T-helper 1 cell (primary cell): ENCODE results near the gene CUEDC1.
"Not testable (repeated sequence)": the region's sequence is repeated elsewhere in the genome, so short reads cannot be mapped to it uniquely, and the experiment has no call there.

ENCODE experiments used
- DNase-seq, 5 donors: peaks; one replicate each; pipeline ENCODE4 v3.0.0-alpha.2; 2012 to 2020

CUEDC1 gene

DNA sequence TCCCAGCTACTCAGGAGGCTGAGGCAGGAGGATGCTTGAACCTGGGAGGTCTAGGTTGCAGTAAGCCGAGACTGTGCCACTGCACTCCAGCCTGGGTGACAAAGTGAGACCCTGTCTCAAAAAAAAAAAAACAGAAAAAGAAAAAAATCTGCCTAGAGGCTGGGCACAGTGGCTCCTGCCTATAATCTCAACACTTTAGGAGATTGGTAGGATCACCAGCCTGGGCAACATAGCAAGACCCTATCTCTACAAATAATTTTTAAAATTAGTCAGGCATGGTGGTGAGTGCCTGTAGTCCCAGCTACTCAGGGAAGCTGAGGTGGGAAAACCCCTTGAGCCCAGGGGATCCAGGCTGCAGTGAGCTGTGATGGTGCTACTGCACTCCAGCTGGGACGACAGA lies 17.7 kb downstream of the CUEDC1 start:
- DNase-seq: no peak

DNA sequence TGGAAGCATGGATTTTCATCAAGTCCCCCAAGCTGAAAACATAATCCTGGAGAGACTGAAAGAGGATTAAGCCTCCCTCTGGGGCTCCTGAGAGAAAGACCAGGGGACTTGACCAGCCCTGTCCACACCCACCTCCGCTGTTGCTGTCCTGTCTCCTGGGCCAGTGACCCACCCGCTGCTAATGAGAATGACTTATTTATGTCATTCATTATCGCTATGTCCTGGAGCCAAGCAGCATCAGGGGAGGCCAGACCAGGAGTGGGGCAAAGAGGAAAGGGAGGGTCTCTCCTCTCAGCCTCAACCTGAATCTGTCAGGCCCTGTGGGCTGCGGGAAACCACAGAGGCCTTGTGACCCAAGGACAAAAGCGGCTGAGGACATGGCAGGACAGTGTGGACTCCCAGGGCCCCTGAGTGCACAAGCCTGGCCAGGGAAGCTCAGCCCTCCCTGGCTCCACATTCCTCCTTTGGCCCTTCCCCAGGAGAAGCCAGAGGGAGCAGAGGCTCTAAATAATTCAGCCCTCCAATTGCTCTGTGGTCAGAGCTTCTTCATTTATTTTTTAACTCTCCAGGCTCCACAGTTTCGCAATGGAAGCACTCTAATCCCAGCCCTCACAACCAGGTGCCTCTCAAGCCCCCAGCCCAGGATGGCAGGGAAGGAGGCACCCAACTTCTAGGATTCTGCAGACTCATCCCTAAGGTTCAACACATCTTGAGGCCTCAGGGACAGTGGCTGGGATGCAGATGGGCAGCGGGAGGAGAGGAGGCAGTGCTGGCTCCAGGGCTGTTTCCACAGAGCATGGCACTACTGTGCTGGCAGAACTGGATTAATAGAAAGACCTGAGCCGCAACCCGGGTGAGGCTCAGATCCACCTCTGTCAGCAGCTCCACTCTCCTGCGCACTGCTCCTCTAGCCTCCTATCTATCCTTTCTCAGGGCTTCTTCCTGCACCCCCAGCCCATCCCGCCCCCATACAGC lies 19.1 kb downstream of the CUEDC1 start:
- no peak for DNase-seq

DNA sequence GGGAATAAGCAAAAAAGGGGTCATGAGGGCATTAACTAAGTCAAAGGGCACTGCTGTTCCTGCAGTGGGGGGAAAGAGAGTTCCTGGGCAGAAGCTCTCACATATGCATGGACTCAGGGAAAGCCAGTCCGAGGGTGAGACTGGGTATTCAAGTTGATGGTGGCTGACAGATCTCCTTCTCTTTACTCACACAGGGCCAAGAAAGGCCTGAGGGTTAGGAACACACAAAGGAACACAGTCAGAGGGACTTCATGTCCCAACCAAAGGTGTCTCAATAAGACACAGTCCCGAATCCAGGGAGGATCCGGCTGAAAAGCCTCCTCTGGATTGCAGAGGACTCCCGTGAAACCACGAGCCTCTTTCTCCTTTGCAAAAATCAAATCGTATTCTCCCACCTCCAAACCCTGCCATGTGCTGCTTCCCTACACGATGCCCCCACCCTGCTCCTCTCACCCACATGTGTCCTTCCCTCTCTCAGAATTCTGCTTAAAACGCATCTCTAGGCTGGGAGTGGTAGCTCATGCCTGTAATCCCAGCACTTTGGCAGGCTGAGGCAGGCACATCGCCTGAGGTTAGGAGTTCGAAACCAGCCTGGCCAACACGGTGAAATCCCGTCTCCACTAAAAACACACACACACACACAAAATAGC lies 23.6 kb downstream of the CUEDC1 start:
- DNase-seq: no peak

DNA sequence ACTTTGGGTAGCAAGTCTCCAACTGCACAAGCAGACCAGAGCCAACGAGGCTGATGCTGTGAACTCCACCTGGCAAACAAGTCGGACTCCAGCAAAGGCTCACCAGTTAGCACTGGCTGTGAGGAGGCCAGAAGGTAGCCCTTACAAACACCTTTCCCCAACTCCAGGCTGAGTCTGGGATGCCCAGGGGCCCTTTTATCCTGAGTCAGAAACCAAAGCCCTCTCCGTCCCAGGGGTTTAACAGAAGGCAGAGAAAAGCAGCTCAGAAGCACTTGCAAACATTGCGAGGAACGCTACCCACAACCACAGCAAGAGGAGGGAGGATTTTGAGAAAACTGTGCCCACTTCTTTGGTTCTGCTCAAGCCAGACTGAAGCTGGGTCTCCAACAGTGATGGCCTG lies 25.0 kb downstream of the CUEDC1 start:
- DNase-seq: no peak

DNA sequence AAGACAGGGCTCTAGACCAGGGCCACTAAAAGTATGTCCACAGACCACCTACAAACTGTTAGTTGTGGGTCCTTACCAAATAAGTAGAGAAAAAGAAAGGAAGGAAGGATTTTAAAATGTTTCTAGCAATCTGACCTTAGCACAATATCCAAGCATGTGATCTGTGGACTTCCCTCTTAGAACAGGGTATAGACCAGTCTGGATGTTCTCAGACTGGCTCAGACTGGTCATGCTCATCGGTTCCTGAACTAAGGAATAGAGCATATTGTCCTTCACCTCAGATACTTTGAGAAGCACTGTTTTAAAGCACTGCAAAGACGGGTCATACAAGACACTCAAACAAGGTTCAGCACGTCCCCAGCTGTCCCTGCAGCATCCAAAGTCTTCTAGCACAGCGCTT lies 25.8 kb downstream of the CUEDC1 start:
- DNase-seq: no peak

DNA sequence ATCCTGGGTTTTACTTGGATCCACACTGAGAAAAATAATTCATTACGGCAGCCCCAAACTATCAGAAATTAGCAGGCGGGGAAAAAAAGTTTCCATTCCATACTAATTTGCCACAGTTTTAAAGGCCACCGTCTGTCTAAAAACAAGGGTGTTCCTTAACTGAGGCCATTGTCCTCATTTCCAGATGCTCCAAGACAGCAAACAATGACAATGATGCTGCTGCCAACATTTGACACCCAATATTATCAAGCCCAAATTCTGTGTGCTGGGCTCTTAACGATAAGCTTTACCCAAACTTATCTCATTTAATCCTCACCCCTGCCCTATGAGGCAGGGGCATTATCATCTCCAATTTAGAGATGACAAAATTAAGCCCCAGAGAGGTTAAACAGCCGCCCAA lies 26.3 kb downstream of the CUEDC1 start:
- DNase-seq: no peak

DNA sequence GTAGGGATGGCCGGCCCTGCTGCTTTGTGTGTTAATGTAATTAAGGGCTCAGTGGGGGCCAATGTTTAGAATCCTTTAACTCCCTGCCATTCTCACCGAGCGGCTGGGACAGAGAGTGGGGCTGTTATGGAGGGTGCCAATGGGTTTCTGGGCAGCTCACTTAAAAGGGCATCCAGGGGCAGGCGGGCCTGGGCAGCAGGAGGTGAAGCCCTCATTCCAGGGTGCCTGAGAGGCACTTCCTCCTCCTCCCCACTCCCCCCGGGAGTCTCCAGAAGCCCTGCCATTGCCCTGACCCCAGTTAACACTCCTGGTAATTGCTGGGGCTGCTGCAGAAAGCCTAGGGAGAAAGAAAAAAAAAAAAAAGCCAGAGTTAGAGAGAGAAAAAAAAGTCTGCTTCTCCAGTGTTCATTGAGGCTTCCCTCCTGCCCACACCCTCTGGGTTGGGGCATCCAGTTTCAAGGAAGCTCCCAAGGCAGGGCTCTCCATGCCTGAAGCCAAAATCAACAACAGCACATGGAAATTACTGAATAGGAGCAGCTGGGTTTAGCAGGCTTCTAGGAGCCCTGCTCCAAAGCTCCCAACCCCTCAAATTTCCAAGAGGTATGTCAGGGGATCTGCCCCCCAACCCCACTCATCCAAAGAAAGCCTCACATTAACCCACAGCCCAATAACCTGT lies 28.0 kb downstream of the CUEDC1 start:
- no peak for DNase-seq

DNA sequence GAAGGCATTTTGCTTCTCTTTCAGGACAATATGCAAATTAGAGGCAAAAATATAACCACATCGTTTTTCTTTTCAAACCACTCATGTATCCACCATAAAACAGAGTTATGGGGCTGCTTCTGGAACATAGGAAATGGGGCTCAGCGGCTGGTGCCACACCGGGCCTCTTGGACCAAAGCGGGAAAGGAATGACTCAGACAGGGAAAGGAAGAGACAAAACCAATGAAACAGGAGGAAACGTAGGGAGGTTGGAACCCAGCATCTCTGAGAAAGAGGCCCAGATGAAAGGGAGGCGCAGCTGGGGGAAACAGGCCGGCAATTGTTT lies 28.5 kb downstream of the CUEDC1 start:
- DNase-seq: no peak

DNA sequence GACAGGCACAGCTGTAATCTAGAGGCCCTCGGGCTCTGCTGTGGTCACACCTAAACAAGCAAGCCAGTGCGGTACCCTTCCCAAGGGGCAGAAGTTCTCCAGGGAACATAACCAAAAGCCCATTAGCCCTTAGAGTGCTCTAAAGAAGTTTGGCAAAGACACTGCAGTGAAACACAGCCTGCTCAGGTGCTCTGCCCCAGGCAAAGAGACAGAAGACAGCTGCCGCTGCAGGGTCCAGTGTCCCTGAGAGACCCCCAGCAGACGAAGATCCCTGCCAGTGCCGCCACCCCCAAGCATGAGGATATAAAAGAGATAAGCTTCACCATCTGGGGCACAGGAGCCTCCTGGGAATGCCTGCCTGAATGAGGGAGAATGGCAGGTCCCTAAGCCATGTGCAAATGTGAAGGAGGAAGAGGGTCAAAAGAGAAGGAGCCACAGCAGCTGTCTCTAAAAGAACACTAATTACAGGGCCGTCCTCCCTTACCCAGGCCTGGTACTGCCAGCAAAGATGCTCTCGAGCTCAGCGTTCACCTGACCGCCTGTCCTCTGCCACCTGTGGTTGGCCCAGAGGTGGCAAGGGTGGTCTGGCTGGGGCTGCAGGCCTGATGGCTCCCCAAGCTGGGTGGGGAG lies 29.7 kb downstream of the CUEDC1 start:
- DNase-seq: no peak

DNA sequence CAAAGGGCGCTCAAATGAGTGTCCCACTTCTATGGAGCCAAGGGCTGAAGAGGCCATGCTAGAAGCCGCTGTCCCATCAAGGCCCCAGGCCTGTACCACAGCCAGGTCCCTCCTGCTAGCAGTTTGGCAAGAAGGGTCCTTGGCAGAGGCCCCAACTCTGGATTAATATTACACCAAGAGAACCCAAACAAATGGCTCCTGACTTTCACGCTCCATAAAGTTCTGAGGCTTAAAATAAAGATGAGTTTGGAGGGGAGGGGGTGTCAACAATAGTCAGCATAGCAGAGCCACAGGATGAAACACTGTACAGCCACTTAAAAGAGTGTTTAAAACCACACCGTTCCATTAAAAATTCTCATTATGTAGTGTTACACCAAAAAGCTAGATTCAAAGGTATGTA lies 30.5 kb downstream of the CUEDC1 start:
- no peak for DNase-seq

DNA sequence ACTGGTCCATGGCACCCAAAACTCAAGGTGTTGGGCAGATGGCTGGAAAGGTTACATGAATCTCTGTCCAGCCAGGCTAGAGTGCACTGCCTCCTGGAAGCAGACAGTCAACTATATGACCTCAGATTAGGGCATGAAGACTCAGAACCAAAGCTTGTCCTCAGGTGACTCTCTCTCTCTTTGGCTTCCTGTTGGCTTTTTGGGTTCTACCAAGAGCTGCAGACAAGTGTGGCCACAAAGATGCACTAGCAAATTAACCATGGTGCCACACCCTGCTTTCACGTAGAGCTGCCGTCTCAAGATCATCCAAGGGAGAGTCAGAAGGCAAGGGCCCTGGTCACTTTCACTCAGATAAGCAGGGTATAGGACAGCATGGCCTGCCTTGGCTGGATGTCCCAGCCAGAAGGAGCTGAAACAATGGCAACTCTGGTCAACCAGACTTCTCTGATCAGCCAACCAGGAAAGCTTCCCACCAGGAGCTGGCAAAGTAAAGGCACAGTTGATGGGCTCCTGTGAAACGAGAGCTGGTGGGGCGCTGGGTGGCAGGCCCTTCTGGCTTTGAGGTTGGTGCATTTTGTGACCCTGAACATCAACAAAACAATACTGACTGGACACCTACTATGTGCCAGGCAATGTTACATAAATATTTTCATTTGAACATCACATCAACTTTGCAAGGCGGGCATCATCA lies 31.9 kb downstream of the CUEDC1 start:
- no peak for DNase-seq

DNA sequence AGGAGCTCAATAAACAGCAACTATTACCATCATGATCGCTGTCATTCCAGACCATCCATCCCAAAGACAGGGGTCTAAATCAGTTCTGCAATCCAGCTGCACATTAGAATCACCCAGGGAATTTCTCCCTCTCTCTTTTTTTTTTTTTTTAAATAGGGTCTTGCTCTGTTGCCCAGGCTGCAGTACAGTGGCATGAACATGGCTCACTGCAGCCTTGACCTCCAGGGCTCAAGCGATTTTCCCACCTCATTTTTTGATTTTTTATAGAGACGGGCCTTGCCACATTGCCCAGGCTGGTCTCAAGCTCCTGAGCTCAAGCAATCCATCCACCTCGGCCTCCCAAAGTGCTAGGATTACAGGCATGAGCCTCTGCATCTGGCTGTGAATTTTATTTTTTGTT lies 32.5 kb downstream of the CUEDC1 start:
- not testable (repeated sequence) for DNase-seq

DNA sequence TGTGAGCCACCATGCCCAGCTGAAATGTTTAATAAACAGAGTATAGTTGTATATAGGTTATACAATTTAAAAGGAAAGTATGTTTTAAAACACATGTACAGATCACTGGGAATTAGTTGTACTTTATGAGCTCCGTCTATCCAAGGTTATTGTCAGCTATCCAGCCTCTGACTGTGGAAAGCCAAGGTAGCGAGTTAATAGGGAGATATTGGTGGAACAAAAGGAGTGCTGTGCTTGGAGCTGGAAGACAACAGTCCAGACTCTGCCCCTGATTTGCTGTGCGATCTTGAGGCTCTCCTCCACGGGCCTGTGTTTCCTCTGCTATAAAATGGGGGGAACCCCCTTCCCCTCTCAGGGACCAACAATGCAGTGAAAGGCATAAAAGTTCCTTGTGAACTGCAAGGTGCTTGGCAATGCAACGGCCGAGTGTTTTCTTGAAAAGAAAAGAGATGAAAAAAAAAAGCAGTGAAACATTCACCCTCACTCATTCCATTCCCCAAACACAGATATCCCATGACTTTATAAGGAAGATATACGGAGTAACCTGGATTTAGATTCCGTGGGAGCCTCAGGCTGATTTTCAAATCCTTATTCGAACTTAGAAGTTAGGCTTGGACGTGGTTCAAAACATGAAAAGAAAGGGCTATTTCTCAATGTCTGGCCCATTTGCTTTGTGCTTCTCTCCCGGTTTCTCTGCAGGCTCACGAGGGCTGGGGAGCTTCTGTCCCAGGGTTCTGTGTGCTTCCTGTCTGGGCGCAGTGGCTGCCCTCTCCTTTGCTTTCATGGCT lies 34.1 kb downstream of the CUEDC1 start:
- no peak for DNase-seq

DNA sequence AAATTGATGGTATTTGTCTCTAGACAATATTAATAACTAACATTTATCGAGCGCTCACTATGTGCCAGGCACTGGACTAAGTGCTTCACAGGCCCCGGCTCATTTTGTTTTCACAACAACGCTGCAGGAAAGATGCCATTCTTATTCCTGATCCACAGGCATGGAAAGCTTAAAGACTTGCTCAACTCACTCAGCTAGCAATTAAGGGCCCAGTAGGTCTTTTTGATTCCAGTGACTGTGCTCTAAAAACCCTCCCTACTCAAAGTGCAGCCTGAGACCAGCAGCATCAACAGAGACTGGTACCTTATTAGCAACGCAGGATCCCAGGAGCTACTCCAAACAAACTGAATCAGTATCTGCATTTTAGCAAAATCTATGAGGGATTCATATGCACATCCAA lies 35.3 kb downstream of the CUEDC1 start:
- DNase-seq: no peak

DNA sequence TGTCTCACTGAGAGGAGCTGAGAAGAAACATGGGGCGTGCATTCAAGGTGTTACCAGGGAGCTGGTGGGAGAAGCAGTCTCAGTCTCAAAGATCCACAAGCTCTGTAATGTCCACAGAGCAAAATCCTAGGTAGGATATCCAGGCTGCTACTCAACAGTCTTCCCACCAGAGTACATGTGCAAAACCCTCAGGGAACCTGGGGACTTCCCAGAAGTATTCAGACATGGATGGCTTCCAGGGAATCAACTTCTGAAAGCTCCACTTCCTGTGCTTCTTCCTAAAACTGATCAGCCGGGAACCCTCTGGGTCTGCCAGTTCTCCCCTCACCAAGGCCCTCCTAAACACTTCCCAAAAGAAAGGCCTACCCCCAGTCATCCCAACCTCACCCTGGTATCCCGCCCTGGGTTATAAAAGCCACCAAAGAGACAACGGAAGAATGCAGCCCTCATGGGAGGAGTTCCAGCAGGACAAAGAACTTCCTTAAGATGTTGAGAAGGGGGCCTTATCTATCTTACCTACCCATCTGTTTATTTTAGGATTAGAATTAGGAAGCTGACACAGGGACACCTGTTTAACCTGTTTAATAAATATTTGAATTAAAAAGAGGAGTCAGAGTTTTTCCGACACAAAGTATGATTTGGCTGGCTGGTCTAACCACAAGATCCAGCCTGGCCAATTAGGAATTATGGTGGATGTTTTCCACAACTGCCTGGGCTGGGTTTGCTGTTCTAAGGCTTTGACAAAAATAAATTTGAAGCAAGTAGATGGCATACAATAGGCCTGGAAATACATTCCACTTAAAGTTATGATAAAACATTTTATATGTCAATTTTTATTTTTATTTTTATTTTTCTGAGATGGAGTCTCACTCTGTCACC lies 37.0 kb downstream of the CUEDC1 start:
- DNase-seq: no peak

DNA sequence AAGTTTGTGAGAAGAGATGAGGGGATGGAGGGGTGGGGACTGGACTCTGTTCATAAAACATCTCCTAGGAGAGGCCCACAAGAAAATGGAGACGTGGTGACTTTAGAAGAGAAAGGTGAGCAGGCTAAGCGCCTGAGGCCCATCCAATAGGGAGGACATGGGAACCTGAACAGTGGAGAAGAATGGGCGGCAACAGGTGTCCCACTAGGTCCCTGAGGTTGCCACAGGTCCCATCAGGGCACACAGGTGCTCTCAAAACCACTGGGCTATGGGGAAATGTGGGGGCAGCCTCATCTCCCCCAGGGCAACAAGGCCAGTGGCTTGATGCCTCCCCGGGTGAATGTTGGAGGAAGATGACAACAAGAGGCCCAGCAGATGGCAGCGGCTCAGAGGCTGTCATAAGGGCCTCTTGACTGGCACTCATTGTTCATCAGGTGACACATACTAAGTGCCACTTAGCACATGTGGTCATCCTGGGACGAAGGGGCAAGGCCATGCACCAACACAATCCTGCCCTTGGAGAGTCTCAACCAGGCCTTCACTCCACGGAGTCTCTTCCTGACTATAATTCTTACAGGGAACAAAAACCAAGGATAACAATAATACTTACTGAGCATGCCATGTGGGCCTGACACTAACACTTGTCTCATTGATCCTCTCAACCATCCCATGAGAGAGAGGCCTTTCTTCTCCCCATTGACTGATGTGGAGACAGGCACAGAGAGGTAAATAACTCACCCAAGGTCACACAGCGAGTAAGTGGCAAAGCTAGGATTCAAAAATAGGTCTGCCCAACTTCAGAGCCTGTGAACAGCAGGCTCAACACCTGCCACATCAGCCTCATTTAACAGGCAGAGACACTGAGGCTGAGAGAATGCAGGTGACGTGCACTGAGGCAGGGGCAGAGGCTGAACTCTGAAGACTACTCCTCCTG lies 38.0 kb downstream of the CUEDC1 start:
- peak in 3 of 5 donors; percentile 3 to 22 (median 15) for DNase-seq

DNA sequence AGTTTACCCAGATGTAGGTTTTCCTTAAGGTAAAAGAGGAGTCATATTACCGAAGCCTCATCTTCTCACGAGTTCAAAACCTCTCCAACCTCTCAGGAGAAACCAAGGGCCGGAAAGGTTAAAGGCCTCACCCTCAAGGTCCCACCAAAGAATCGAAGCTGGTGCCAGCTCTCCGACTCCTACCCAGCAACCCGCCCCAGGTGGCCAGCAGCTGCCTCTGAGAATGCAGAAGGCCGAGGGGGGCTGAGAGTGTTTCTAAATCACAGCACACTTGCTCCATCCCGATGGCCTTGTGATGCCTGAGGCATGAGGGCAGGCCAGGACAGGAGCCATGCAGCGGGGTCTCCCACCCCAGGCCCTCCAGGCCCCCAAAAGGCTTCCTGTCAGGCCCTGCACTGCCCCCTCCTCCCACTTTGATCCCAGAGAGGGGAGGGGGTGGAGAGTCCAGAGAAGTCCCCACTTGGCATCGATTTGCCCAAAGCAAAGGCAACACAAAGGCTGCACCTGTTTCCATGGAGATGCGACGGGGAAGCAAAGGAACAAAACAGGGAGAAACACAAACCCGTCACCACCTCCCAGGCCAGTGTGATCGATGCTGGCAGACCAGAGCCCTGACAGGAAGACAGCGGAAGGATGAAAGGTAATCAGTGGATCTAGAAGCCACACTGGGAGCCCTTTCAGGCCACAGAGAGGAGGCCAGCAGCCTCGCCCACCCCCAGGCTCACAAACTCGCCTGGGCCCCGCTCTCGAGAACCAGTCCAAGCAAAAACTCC lies 39.0 kb downstream of the CUEDC1 start:
- DNase-seq: no peak

DNA sequence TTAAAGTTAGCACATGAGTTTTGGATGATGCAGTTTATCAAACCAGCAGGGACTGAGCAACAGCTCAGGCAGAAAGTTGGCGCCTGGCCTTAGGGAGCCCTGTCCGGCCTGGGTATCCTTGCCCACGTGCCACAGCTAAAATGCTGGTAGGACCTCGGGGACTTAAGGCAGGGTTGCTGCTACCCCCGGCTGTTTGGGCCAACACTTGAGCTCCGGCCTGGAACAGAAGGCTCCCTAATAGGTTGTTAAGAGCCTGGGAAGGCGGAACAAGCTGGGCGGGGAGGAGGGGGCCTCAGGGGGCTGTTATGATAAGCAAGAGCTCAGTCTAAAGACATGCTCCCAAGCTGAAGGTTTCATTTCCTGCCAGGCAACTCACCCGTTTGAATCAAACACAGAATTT lies 39.7 kb downstream of the CUEDC1 start:
- DNase-seq: no peak
